Smooth muscle cell (in vitro differentiated cells): Measurements from ENCODE around the gene COL18A1. TPM values are rescaled to one million over a fixed set of nuclear protein-coding genes. Genes with fewer than 3 reads are reported as not detected.

ENCODE experiments used
- DNase-seq: peaks from one replicate; lab custom pipeline; 2025; ENCODE audit not compliant: unreplicated experiment; lab: John Stamatoyannopoulos, UW
- H2AFZ ChIP-seq: fragments of 200-600 bp; sonication (generic); 2 replicates; pipeline ENCODE4 v1.6.0; 2016; ENCODE audit warnings: antibody characterized with exemption, low read depth, mild to moderate bottlenecking
- H3F3A ChIP-seq: fragments of 200-600 bp; sonication (generic); 2 replicates; pipeline ENCODE4 v1.6.0; 2017; ENCODE audit warnings: antibody characterized with exemption, low read depth
- H3K27ac ChIP-seq: fragments of 200-600 bp; sonication (generic); 2 replicates; pipeline ENCODE4 v1.5.1; 2016; ENCODE audit warnings: low read depth, mild to moderate bottlenecking
- H3K27me3 ChIP-seq: fragments of 200-600 bp; sonication (generic); 2 replicates; pipeline ENCODE4 v1.6.1; 2016; ENCODE audit warnings: low read depth, mild to moderate bottlenecking
- H3K36me3 ChIP-seq: fragments of 200-600 bp; sonication (generic); 2 replicates; pipeline ENCODE4 v1.5.1; 2016; ENCODE audit warnings: low read depth
- H3K4me1 ChIP-seq: fragments of 200-600 bp; sonication (generic); 2 replicates; pipeline ENCODE4 v1.5.1; 2016; ENCODE audit warnings: low read depth
- H3K4me2 ChIP-seq: fragments of 200-600 bp; sonication (generic); 2 replicates; pipeline ENCODE4 v1.6.0; 2016; ENCODE audit warnings: mild to moderate bottlenecking
- H3K4me3 ChIP-seq: fragments of 200-600 bp; sonication (generic); 2 replicates; pipeline ENCODE4 v1.5.1; 2016; ENCODE audit warnings: mild to moderate bottlenecking
- H3K79me2 ChIP-seq: fragments of 200-600 bp; sonication (generic); 2 replicates; pipeline ENCODE4 v1.6.0; 2016; ENCODE audit warnings: low read depth, mild to moderate bottlenecking
- H3K9ac ChIP-seq: fragments of 200-600 bp; sonication (generic); 2 replicates; pipeline ENCODE4 v1.6.0; 2016; ENCODE audit warnings: low read depth
- H3K9me3 ChIP-seq: fragments of 200-600 bp; sonication (generic); replicated peaks from 2 replicates; pipeline ENCODE4 v1.5.1; 2016; ENCODE audit warnings: low read depth
- H4K20me1 ChIP-seq: fragments of 200-600 bp; sonication (generic); 2 replicates; pipeline ENCODE4 v1.6.0; 2016; ENCODE audit warnings: low read depth
- WGBS: methylation state at CpG from one replicate; pipeline ENCODE4 v1.1.7; 2016; ENCODE audit warnings: low lambda C conversion rate; 5-methylcytosine and 5-hydroxymethylcytosine counted together
- polyA plus RNA-seq: library from polyadenylated mRNA; unstranded; fragments of >200 nt; fragmentation: Nextera tagmentation; extraction: Ambion mirVana; gene quantifications from 2 replicates; pipeline ENCODE4 v1.2.1, GENCODE V29; 2016
- total RNA-seq: library from RNA; depleted of rRNA; stranded (reverse); fragments of >200 nt; gene quantifications from 2 replicates; pipeline ENCODE4 v1.2.3, GENCODE V29; 2014
- TF ChIP-seq, protein P1 (sequence below): fragments of 200-600 bp; sonication (generic); IDR thresholded peaks from 2 replicates; pipeline ENCODE4 v1.5.1; 2017; ENCODE audit warnings: borderline replicate concordance, mild to moderate bottlenecking, antibody characterized with exemption; ENCODE audit not compliant: insufficient read depth, poor library complexity, severe bottlenecking

The COL18A1 gene
- total and polyA plus RNA-seq, 2 experiments from 2014 or later, result 192 to 485 TPM

DNA sequence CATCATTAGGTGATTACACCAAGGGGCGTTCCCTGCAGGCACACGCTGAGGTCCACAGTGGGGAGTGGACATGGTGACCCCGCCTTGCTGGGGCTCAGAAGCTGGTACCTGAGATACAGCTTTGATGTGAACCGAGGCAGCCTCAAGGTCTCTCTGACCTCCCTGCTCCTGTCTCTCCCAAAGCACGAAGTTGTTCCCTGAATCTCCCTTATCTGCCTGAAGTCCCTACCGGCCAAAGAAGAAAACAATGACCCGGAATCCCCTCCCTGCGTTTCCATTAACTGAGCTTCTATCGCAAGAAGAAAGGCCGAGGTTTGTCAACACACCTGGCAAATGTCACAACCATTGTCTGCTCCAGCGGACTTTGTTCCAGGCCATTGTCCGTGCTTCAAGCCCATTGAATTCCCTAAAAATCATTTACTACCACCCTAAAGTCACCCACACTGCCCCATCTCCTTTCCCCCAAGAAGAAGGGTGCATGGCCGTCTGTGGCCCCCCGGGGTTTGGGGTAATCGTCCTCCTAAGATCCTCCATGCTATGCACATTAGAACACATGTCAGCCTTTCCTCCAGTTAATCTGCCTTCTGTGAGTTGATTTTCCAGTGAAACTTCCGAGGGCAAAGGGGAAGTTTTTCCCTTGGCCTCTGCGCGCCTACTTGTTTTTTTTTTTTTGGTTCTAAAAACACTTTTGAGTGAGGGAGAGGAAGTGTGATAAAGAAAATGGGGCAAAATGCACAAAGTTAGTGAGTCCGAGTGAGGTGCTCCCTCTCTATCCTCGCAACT is 48.1 kb upstream of the COL18A1 start:
- Histone ChIP-seq H3K27ac (no peak overlapping the region), H4K20me1 (no peaks in the 10 kb centered on the region), H3K9me3 (no peaks in the 10 kb centered on the region), H3K9ac (no peak overlapping the region), H3F3A (peaks cover 8% of the 10 kb centered on the region), H3K79me2 (no peaks in the 10 kb centered on the region), H2AFZ (no peak overlapping the region), H3K4me3 (no peak overlapping the region), H3K4me1 (peaks cover 40% of the 10 kb centered on the region), H3K4me2 (no peak overlapping the region), H3K36me3 (no peaks in the 10 kb centered on the region), H3K27me3 (no peaks in the 10 kb centered on the region)
- TF ChIP-seq, protein P1, sequence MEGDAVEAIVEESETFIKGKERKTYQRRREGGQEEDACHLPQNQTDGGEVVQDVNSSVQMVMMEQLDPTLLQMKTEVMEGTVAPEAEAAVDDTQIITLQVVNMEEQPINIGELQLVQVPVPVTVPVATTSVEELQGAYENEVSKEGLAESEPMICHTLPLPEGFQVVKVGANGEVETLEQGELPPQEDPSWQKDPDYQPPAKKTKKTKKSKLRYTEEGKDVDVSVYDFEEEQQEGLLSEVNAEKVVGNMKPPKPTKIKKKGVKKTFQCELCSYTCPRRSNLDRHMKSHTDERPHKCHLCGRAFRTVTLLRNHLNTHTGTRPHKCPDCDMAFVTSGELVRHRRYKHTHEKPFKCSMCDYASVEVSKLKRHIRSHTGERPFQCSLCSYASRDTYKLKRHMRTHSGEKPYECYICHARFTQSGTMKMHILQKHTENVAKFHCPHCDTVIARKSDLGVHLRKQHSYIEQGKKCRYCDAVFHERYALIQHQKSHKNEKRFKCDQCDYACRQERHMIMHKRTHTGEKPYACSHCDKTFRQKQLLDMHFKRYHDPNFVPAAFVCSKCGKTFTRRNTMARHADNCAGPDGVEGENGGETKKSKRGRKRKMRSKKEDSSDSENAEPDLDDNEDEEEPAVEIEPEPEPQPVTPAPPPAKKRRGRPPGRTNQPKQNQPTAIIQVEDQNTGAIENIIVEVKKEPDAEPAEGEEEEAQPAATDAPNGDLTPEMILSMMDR, result no peak
- DNase-seq, result no peak
- 79% methylated on average over 20 of the region's 20 CpGs for WGBS

DNA sequence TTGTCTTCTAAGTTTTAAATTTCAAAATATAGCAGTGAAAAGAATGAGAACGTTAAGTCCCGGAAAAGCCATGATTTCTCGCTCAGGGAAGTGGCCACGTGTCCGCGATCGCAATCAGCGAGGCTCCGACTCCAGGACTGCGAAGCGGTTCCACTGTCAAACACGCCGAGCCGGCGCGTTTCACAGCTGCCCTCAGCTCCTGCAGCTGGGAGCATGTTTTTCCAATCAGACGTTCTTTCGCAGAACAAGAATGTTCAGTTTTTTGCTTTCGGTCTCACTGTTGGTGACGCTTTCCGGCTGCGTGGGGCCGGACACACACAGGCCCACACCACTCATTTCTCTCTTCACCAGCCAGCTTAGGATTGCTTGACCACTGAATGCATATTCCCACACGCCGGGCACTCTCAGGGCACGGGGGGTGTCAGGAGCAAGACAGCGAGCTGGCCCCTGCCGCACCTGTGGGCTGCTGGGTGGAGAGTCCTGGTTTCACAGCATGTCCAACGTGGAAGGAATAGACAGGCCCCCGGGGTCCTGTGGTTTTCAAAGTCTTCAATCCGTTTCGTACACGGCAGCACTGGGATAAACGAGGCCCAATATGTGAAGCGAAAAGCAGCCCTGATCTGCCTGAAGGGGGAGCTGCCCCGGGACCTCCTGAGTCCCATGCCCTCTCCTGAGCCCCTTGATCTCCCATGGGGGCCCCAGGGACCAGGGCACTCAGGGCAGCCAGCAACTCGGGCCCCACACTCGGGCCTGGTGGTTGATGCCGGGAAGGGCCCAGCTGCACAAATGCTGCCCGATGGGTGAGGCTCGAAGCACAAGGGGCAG is 47.3 kb upstream of the COL18A1 start:
- H3K79me2 ChIP-seq, result no peaks in the 10 kb centered on the region
- H3F3A ChIP-seq, result peaks cover 8% of the 10 kb centered on the region
- peaks cover 47% of the 10 kb centered on the region for H3K4me1 ChIP-seq
- H2AFZ ChIP-seq, result no peak overlapping the region
- DNase-seq, result no peak
- no peaks in the 10 kb centered on the region for H3K27me3 ChIP-seq
- 76% methylated on average over 40 of the region's 41 CpGs for WGBS
- H3K36me3 ChIP-seq, result no peaks in the 10 kb centered on the region
- no peak overlapping the region for H3K4me2 ChIP-seq
- H3K27ac ChIP-seq, result no peak overlapping the region
- no peaks in the 10 kb centered on the region for H4K20me1 ChIP-seq
- H3K9ac ChIP-seq, result no peak overlapping the region
- no peak overlapping the region for H3K4me3 ChIP-seq
- H3K9me3 ChIP-seq, result no peaks in the 10 kb centered on the region
- TF ChIP-seq, protein P1, result peak; percentile 19

DNA sequence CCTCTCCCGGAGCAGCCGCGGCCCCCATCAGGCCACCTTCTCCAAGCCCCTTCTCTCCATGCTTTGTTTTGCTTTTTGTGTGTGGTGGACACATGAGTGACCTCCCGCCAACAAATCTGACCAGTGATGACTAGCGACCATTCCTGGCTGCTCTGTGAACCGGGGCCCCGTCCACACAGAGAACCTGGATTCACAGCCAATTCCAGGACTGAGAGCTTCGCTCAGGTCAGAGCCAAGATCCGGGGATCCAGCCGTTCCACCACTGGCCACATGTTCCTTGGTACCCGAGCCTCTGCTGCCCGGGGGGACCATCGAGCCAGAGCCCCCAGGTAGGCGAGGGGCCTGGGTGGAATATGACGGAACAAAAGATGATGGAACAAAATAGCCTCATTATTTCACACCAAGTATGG is 46.7 kb upstream of the COL18A1 start:
- H3K4me2 ChIP-seq, result no peak overlapping the region
- H3K27me3 ChIP-seq, result no peaks in the 10 kb centered on the region
- no peaks in the 10 kb centered on the region for H4K20me1 ChIP-seq
- no peak overlapping the region for H3K27ac ChIP-seq
- no peaks in the 10 kb centered on the region for H3K79me2 ChIP-seq
- no peaks in the 10 kb centered on the region for H3K36me3 ChIP-seq
- peaks cover 8% of the 10 kb centered on the region for H3F3A ChIP-seq
- H3K4me1 ChIP-seq, result peaks cover 48% of the 10 kb centered on the region
- no peaks in the 10 kb centered on the region for H3K9me3 ChIP-seq
- no peak overlapping the region for H3K9ac ChIP-seq
- H3K4me3 ChIP-seq, result no peak overlapping the region
- TF ChIP-seq, protein P1, result no peak
- WGBS, result 96% methylated on average over 15 of the region's 15 CpGs
- no peak overlapping the region for H2AFZ ChIP-seq
- DNase-seq, result no peak
